Mucosa of descending colon (tissue), 3 donors: Measurements from ENCODE around the gene YBX1. TPM values are rescaled to one million over a fixed set of nuclear protein-coding genes. Genes with fewer than 3 reads are reported as not detected.

Source experiments
- ATAC-seq: fragments of 200-7000 bp; cut with Tn5 transposase; one replicate; pipeline ENCODE4 v1.9.1; 2020; ENCODE audit warnings: mild to moderate bottlenecking, moderate library complexity
- DNase-seq, 3 donors: peaks; one replicate each; pipeline ENCODE4 v3.0.0-alpha.2; 2020
- H3K36me3 ChIP-seq: fragments of 200-600 bp; one replicate; pipeline ENCODE4 v1.8.0; 2021; ENCODE audit warnings: low read depth, mild to moderate bottlenecking
- H3K4me1 ChIP-seq: fragments of 200-600 bp; one replicate; pipeline ENCODE4 v1.8.0; 2021; ENCODE audit warnings: low read depth, mild to moderate bottlenecking
- H3K4me3 ChIP-seq: fragments of 200-600 bp; one replicate; pipeline ENCODE4 v1.8.0; 2021; ENCODE audit warnings: mild to moderate bottlenecking
- H3K9me3 ChIP-seq: fragments of 200-600 bp; one replicate; pipeline ENCODE4 v1.8.0; 2021; ENCODE audit warnings: mild to moderate bottlenecking
- intact Hi-C, 2 donors: fragments of 100-400 bp; cut with DNase I in 1 of 2; cut with micrococcal nuclease in 1 of 2; formaldehyde crosslinking; loops; one replicate each; pipeline versions ENCODE4 v1.11.0 to v1.11.1; 2022; cut with DNase I, micrococcal nuclease
- total RNA-seq, 3 donors: library from RNA; stranded (reverse); fragmentation: NEBNext Ultra II Directional in 2 of 3; extraction: Animal tissue kit (Norgen Biotek cat#: 25700) in 2 of 3; gene quantifications; one replicate each; pipeline versions ENCODE4 v1.2.1 to v1.2.4, GENCODE V29; 2021 to 2023
- TF ChIP-seq, protein P1 (sequence below): fragments of 200-600 bp; IDR thresholded peaks from one replicate; pipeline ENCODE4 v1.8.0; 2022; ENCODE audit warnings: antibody characterized with exemption, mild to moderate bottlenecking
- donor health status: DM: no; HTN: no; CAD: no; lungs with moderate emphysema.
- donor health status: DM: no; HTN: no; CAD: no.
- donor health status: DM: no; HTN: yes; CAD: no.

Gene YBX1
- total RNA-seq, 3 donors from 2014 or later, result 377 to 521 (median 511) TPM

DNA sequence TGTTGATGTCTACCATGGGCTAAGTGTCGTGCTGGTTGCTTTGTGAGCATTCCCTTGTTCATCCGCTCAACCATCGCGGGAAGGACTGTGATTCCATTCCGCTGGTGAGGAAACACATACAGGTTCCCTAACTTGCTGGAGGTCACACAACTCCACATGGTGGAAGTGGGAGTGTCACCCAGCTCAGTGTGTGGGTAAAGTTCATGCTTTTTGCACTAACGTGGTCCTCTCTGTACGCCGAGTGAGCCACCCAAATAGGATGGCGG, 61.9 kb downstream of the YBX1 start:
- H3K4me3 ChIP-seq, result no peak overlapping the region
- ATAC-seq (no peak), DNase-seq (peak in 1 of 3 donors; percentile 2)
- no peaks in the 10 kb centered on the region for H3K9me3 ChIP-seq
- TF ChIP-seq, protein P1, sequence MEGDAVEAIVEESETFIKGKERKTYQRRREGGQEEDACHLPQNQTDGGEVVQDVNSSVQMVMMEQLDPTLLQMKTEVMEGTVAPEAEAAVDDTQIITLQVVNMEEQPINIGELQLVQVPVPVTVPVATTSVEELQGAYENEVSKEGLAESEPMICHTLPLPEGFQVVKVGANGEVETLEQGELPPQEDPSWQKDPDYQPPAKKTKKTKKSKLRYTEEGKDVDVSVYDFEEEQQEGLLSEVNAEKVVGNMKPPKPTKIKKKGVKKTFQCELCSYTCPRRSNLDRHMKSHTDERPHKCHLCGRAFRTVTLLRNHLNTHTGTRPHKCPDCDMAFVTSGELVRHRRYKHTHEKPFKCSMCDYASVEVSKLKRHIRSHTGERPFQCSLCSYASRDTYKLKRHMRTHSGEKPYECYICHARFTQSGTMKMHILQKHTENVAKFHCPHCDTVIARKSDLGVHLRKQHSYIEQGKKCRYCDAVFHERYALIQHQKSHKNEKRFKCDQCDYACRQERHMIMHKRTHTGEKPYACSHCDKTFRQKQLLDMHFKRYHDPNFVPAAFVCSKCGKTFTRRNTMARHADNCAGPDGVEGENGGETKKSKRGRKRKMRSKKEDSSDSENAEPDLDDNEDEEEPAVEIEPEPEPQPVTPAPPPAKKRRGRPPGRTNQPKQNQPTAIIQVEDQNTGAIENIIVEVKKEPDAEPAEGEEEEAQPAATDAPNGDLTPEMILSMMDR, result no peak
- H3K4me1 ChIP-seq, result peaks cover 3% of the 10 kb centered on the region
- no peaks in the 10 kb centered on the region for H3K36me3 ChIP-seq
- intact Hi-C loops, result loop anchor here in 1 of 2 donors (10.0 kb wide), 1 partner anchor 169 kb away; no protein-coding TSS in a partner anchor

DNA sequence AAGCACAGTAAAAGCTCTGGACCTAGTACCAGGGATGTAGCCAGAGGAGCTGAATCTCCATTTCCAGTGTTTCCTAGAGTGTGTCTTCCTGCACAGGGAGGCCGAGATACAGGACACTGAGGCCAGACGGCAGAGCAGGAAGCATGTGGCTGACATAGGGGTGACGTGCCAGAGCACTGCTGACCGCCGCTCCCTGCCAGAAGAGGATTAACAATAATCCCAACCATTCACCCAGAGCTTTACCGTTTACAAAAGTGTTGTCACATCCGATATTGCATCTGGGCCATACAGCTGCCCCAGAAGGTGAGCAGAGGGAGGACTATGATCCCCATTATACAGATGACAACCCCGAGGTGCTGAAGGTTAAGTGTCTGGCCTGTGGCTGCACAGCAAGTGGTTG, 63.6 kb downstream of the YBX1 start:
- DNase-seq, result peak in 1 of 3 donors; percentile 15
- TF ChIP-seq, protein P1, result no peak
- no peaks in the 10 kb centered on the region for H3K4me1 ChIP-seq
- intact Hi-C loops, result loop anchor here in 1 of 2 donors (10.0 kb wide), 1 partner anchor 171 kb away; no protein-coding TSS in a partner anchor
- ATAC-seq, result no peak
- H3K4me3 ChIP-seq, result no peak overlapping the region
- H3K9me3 ChIP-seq, result no peaks in the 10 kb centered on the region
- H3K36me3 ChIP-seq, result no peaks in the 10 kb centered on the region

DNA sequence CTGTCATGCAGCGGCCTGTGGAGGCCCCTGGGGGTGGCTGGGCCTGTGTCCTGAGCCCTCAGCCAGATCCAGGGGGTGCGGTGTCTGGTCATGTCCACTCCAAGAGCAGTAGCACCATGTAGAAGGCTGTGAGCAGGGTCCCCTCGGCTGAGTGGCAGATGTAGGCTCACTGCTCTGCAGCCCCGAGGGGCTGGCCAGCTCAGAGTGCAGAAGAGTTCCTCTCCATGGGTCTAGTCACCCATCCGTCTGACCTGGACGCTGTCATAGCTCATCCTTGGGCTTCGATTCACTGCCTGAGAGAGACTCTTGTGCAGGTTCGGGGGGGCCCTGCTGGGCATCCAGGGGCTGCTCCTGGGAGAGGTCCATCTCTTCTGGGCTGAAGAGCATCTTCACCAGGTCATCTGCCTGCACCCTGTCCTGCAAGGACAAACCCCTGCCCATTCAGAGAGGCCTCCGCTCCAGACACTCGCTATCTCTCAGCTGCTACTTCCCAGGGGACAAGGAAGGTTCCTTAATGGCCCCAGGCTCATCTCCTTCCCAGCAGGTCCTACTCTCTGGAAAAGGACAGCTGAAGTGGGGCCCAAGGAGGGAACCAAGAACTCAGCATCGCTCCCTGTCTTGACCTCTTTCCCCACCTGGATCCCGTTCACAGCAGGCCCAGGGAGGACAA, 64.4 kb downstream of the YBX1 start:
- DNase-seq (no peak), ATAC-seq (peak; percentile 12)
- Histone ChIP-seq H3K36me3 (no peaks in the 10 kb centered on the region), H3K4me3 (no peak overlapping the region), H3K9me3 (no peaks in the 10 kb centered on the region), H3K4me1 (no peaks in the 10 kb centered on the region)
- intact Hi-C loops, result loop anchor here (1.0 to 10.0 kb wide), 2 partner anchors 168 to 172 kb away; no protein-coding TSS in a partner anchor
- TF ChIP-seq, protein P1, result no peak

DNA sequence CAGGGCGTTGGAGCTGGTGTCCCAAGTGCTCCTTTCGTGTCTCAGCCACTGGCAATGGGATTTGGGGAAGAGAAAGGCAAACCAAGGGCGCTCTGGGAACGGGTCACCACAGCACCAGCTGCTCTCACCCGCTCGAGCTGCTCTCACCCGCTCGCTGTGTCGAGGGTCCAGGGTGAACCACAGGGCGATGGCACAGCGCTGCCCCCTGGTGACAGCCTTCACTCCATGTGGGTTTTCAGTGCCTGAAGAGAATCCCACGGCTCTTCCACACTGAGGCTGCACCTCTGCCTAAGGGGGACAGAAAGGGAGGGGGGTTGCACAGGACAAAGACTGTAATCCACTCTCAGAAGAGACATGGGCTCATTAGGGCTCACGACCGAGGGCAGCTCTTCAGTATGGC, 64.9 kb downstream of the YBX1 start:
- no peak overlapping the region for H3K4me3 ChIP-seq
- H3K4me1 ChIP-seq, result no peaks in the 10 kb centered on the region
- intact Hi-C loops, result loop anchor here (1.0 to 10.0 kb wide), 2 partner anchors 169 to 172 kb away; no protein-coding TSS in a partner anchor
- H3K9me3 ChIP-seq, result no peaks in the 10 kb centered on the region
- peak; percentile 65 for ATAC-seq
- DNase-seq, result peak in 2 of 3 donors; percentile 64 to 69
- TF ChIP-seq, protein P1, result peak; percentile 28
- no peaks in the 10 kb centered on the region for H3K36me3 ChIP-seq

DNA sequence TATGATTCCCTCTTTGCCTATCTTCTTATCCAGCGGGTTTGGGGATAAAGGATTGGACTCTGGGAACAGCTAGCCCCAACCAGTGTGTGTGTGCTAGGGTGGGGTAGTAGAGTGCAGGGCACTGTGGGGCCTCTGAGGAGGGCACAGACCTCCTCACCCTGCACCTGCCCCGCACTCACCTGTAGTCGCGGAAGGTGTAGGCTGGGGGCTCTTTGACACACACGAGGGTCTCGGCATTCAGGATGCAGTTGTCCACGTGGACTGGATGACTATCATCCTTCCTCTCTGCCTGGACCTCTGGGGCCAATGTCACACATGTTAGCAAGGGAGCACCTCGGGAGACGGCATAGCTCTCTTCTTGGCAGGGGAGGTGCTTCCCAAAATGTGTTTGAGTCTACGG, 65.8 kb downstream of the YBX1 start:
- ATAC-seq (no peak), DNase-seq (no peak)
- no peaks in the 10 kb centered on the region for H3K9me3 ChIP-seq
- no peaks in the 10 kb centered on the region for H3K4me1 ChIP-seq
- H3K36me3 ChIP-seq, result no peaks in the 10 kb centered on the region
- intact Hi-C loops, result loop anchor here in 1 of 2 donors (10.0 kb wide), 1 partner anchor 173 kb away; no protein-coding TSS in a partner anchor
- TF ChIP-seq, protein P1, result no peak
- H3K4me3 ChIP-seq, result no peak overlapping the region
